HG02840 (cell line): Measurements from ENCODE around the gene ZNF688.
"Not testable (repeated sequence)": the region's sequence is repeated elsewhere in the genome, so short reads cannot be mapped to it uniquely, and the experiment has no call there.

ENCODE experiments used
- ATAC-seq: cut with Tn5 transposase; IDR thresholded peaks from one replicate; pipeline ENCODE4 v1.9.1; 2021; ENCODE audit warnings: mild to moderate bottlenecking, moderate library complexity, moderate number of reproducible peaks; ENCODE audit not compliant: unreplicated experiment, low FRiP score

ZNF688 gene

GRCh38 chr16:30557957-30558788 is 13.3 kb downstream of the ZNF688 start, which contains the start of gene ZNF764:
ZNF764 (minus strand) TSS chr16:30558374; CDS start chr16:30558182, 192 bp downstream.
- peak; percentile 75 for ATAC-seq

- ATAC-seq: peak; percentile 20
These were observed 13.9 kb downstream of the ZNF688 start for GRCh38 chr16:30557707-30557956.

GRCh38 chr16:30556125-30556473 is 15.4 kb downstream of the ZNF688 start:
- ATAC-seq: no peak

DNA sequence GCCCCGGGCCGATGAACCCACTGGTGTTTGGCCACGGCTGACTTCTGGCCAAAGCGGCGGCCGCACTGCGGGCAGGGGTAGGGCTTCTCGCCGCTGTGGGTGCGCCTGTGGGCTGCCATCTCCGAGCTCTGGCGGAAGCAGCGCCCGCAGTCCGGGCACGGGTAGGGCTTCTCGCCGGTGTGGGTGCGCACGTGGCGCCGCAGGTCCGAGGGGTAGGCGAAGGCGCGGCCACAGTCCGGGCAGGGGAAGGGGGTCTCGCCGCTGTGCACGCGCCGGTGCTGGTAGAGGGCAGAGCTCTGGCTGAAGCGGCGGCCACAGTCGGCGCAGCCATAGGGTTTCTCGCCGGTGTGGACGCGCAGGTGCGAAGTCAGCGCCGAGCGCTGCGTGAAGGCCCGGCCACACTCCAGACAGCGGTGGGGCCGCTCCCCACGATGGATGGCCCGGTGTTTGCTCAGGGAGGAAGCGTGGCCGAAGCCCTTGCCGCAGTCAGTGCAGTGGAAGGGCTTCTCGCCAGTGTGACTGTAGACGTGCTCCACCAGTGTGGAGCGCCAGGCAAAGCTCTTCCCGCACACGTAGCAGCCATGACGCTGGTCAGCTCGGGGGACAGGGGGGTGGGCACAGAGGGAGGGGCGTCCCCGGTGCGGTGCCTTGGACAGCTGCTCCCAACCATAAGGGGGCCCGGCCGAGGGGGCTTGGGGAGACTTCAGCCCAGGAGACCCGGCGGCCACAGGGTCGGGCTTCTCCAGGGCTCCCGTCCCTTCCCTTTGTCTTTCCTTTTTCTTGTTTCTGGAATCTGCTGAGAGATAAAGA is 16.0 kb downstream of the ZNF688 start:
- ATAC-seq: no peak

- no peak for ATAC-seq
These were observed 16.8 kb downstream of the ZNF688 start for GRCh38 chr16:30554557-30555314.

DNA sequence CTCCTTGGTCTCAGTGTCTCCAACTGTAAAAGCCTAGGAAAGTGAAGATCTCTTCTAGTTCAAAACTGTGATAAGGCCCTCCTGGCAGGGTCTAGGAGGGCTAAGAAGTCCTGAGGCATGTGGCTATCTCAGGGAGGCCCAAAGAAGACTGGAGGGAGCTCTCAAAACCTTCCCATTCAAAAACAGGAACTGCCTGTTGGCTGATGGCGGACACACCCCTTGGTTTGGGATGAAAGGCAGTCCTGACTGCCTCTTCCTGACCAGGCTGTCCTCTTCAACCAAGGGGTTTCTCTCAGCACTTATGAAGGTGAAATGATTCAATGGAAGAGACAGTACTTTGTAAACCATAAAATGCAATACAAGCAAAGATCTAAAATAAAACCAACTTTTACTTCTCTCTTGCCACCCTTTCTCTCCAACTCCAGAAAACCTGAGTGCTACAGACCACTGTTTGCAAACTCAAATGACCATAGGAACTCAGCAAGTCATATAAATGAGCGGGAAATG is 18.1 kb downstream of the ZNF688 start:
- no peak for ATAC-seq

- ATAC-seq: no peak
These were observed 18.6 kb downstream of the ZNF688 start for GRCh38 chr16:30552956-30553355.

- ATAC-seq: no peak
These were observed 19.7 kb downstream of the ZNF688 start for GRCh38 chr16:30551781-30552180.

GRCh38 chr16:30548416-30549253 is 22.9 kb downstream of the ZNF688 start:
- no peak for ATAC-seq

GRCh38 chr16:30546115-30546514 is 25.4 kb downstream of the ZNF688 start:
- ATAC-seq: no peak

- ATAC-seq: no peak
These were observed 28.4 kb downstream of the ZNF688 start for GRCh38 chr16:30543067-30543466.

GRCh38 chr16:30541502-30542329 is 29.8 kb downstream of the ZNF688 start:
- no peak for ATAC-seq

GRCh38 chr16:30540916-30541464 is 30.5 kb downstream of the ZNF688 start:
- ATAC-seq: not testable (repeated sequence)

DNA sequence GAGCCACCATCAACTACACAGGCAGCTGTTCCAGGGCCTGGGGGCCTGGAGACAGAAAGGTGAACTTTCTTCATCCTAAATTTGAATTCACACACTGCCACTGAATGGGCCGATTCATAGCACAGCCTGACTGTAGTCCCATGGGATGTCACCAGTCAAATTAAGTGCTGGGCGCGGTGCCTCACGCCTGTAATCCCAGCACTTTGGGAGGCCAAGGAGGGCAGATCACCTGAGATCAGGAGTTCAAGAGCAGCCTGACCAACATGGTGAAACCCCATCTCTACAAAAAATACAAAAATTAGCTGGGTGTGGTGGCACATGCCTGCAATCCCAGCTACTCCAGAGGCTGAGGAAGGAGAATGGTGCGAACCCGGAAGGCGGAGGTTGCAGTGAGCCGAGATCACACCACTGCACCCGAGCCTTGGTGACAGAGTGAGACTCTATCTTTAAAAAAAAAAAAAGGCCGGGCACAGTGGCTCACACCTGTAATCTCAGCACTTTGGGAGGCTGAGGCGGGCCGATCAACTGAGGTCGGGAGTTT is 31.5 kb downstream of the ZNF688 start:
- not testable (repeated sequence) for ATAC-seq

- ATAC-seq: no peak
These were observed 32.2 kb downstream of the ZNF688 start for GRCh38 chr16:30539000-30539964.

- not testable (repeated sequence) for ATAC-seq
These were observed 35.0 kb downstream of the ZNF688 start for GRCh38 chr16:30536391-30537024.

DNA sequence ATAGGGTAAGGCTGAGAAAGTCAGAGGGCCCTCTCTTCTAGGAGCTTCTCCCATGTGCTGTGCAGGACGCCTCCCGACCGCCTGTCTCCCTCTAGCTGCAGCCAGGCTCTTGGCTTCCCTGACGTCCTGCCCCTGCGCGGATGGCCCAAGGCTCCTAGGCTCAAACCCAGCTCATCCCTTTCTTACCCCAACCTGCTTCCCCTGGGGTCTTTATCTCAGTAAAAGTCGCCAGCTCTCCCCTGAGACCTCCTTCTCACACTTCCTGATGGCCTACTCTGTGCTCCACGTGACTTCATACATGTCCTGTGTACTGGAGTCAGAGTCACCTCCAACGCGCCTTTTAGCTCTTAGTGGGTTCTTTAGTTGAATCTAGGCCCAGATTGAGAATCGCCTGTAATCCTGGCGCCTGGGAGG is 35.7 kb downstream of the ZNF688 start:
- ATAC-seq: no peak
